GM23248 (cell line): ENCODE measurements around the gene PKD2L2. TPM values are rescaled to one million over a fixed set of nuclear protein-coding genes. Genes with fewer than 3 reads are reported as not detected.
"Not testable (repeated sequence)": the region's sequence is repeated elsewhere in the genome, so short reads cannot be mapped to it uniquely, and the experiment has no call there.

Source experiments
- DNase-seq: peaks from one replicate; pipeline ENCODE4 v3.0.0-alpha.2; 2015
- H2AFZ ChIP-seq: fragments of 200-600 bp; sonication (generic); 2 replicates; pipeline ENCODE4 v1.6.1; 2016; ENCODE audit warnings: antibody characterized with exemption
- H3F3A ChIP-seq: fragments of 200-600 bp; sonication (generic); 2 replicates; pipeline ENCODE4 v1.6.1; 2016; ENCODE audit warnings: mild to moderate bottlenecking, antibody characterized with exemption, mixed run types; ENCODE audit not compliant: insufficient read depth
- H3K27ac ChIP-seq: fragments of 200-600 bp; sonication (generic); 2 replicates; pipeline ENCODE4 v1.5.1; 2016; ENCODE audit warnings: mild to moderate bottlenecking
- H3K27me3 ChIP-seq: fragments of 200-600 bp; sonication (generic); replicated peaks from 2 replicates; pipeline ENCODE4 v1.6.1; 2016; ENCODE audit warnings: mild to moderate bottlenecking; ENCODE audit not compliant: insufficient read depth
- H3K36me3 ChIP-seq: fragments of 200-600 bp; sonication (generic); 2 replicates; pipeline ENCODE4 v1.6.1; 2016; ENCODE audit warnings: low read depth, mild to moderate bottlenecking
- H3K4me1 ChIP-seq: fragments of 200-600 bp; sonication (generic); 2 replicates; pipeline ENCODE4 v1.6.1; 2016; ENCODE audit warnings: mild to moderate bottlenecking; ENCODE audit not compliant: insufficient read depth
- H3K4me2 ChIP-seq: fragments of 200-600 bp; sonication (generic); one replicate; pipeline ENCODE4 v1.6.1; 2016; ENCODE audit warnings: mild to moderate bottlenecking; ENCODE audit not compliant: unreplicated experiment
- H3K4me3 ChIP-seq: fragments of 200-600 bp; sonication (generic); 2 replicates; pipeline ENCODE4 v1.5.1; 2016; ENCODE audit warnings: mild to moderate bottlenecking
- H3K79me2 ChIP-seq: fragments of 200-600 bp; sonication (generic); 2 replicates; pipeline ENCODE4 v1.6.1; 2016; ENCODE audit warnings: mild to moderate bottlenecking; ENCODE audit not compliant: insufficient read depth
- H3K9ac ChIP-seq: fragments of 200-600 bp; sonication (generic); 2 replicates; pipeline ENCODE4 v1.6.1; 2016; ENCODE audit warnings: mild to moderate bottlenecking
- H3K9me2 ChIP-seq: fragments of 200-600 bp; sonication (generic); 2 replicates; pipeline ENCODE4 v1.6.1; 2016; ENCODE audit warnings: mixed run types, mild to moderate bottlenecking, moderate library complexity; ENCODE audit not compliant: insufficient read depth
- H3K9me3 ChIP-seq: fragments of 200-600 bp; sonication (generic); one replicate; pipeline ENCODE4 v1.6.1; 2017; ENCODE audit warnings: low read depth
- H4K20me1 ChIP-seq: fragments of 200-600 bp; sonication (generic); 2 replicates; pipeline ENCODE4 v1.6.0; 2016; ENCODE audit not compliant: insufficient read depth
- EZH2 ChIP-seq: fragments of 200-600 bp; sonication (generic); IDR thresholded peaks from 2 replicates; pipeline ENCODE4 v1.6.1; 2018; ENCODE audit warnings: antibody characterized with exemption, mild to moderate bottlenecking; ENCODE audit not compliant: insufficient read depth, poor library complexity, severe bottlenecking
- EZH2phosphoT487 ChIP-seq: fragments of 200-600 bp; sonication (generic); IDR thresholded peaks from 2 replicates; pipeline ENCODE4 v1.6.1; 2018; ENCODE audit warnings: antibody characterized with exemption, moderate library complexity, mild to moderate bottlenecking, low read depth; ENCODE audit not compliant: insufficient read depth
- WGBS, 2 experiments: methylation state at CpG; one replicate each; pipeline ENCODE4 v1.1.6; 2015 to 2017; ENCODE audit warnings: low lambda C conversion rate in 2 of 2, low coverage in 1 of 2; ENCODE audit errors: missing lambda C conversion rate in 2 of 2; 5-methylcytosine and 5-hydroxymethylcytosine counted together
- in situ Hi-C: fragments of 300-500 bp; cut with MboI; formaldehyde crosslinking; loops from 2 replicates; pipeline ENCODE4 v1.15.0; 2020
- polyA plus RNA-seq: library from polyadenylated mRNA; unstranded; fragments of >200 nt; fragmentation: Nextera tagmentation; extraction: Ambion mirVana; gene quantifications from 2 replicates; pipeline ENCODE4 v1.2.1, GENCODE V29; 2016
- total RNA-seq: library from RNA; depleted of rRNA; stranded (reverse); fragments of >200 nt; shearing (Covaris generic); gene quantifications from 2 replicates; pipeline ENCODE4 v1.2.3, GENCODE V29; 2014

Gene PKD2L2
- total and polyA plus RNA-seq, 2 experiments from 2014 or later, result not detected

GRCh38 chr5:137935694-137936093 lies 46.4 kb downstream of the PKD2L2 start:
- TF ChIP-seq EZH2 (no peak), EZH2phosphoT487 (no peak)
- Histone ChIP-seq H3K9ac (no peak overlapping the region), H3K27ac (no peak overlapping the region), H3K36me3 (peaks cover 31% of the 10 kb centered on the region), H3K4me1 (no peaks in the 10 kb centered on the region), H3F3A (no peaks in the 10 kb centered on the region), H3K4me3 (no peak overlapping the region), H3K79me2 (no peaks in the 10 kb centered on the region), H3K27me3 (no peaks in the 10 kb centered on the region), H3K4me2 (no peak overlapping the region), H4K20me1 (no peaks in the 10 kb centered on the region), H3K9me3 (no peaks in the 10 kb centered on the region), H2AFZ (no peak overlapping the region), H3K9me2 (no peaks in the 10 kb centered on the region)
- no peak for DNase-seq
- 62 to 64% methylated on average over 3 of the region's 3 CpGs for WGBS, 2 experiments
- in situ Hi-C loops, result no loop called here

DNA sequence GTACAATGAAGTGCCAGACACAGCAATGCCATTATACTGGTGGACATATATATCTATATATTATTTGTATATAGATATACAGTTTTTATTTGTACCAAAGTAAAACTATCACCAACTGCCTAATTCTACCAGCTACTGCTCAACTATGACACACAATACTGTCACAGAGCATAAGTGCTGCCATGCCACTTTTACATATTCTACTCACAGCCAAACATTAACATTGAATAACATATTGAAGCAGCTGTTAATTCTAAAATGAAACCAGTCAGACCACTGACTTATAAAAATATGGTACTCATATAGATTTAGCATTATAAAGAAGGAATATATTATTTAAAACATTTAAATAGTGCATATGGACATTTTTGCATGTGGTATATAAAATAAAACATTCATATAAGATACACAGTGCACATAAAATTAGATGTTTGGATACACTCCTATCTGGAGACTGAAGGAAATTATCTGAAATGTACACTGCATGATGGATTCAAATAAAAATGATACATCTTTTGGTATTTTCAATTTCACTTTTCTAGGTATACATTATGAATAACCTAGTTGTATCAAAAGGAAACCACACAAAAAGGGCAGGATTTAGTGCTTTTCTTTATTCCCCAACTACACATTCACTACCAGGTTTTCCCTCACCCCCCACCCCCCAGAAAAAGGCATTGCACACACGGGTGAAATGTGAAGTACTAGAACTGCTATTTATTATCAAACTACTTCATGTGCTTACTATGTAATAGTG lies 48.9 kb downstream of the PKD2L2 start:
- Histone ChIP-seq H3K4me3 (no peak overlapping the region), H3K4me2 (no peak overlapping the region), H3K9ac (no peak overlapping the region), H3K27ac (no peak overlapping the region), H4K20me1 (no peaks in the 10 kb centered on the region), H2AFZ (no peak overlapping the region), H3K79me2 (no peaks in the 10 kb centered on the region), H3K27me3 (no peaks in the 10 kb centered on the region), H3K4me1 (no peaks in the 10 kb centered on the region), H3K9me2 (no peaks in the 10 kb centered on the region), H3K36me3 (peaks cover 53% of the 10 kb centered on the region), H3K9me3 (no peaks in the 10 kb centered on the region), H3F3A (no peaks in the 10 kb centered on the region)
- TF ChIP-seq EZH2phosphoT487 (no peak), EZH2 (no peak)
- in situ Hi-C loops, result no loop called here
- 93 to 100% methylated on average over 1 of the region's 1 CpG for WGBS, 2 experiments
- DNase-seq, result no peak

- Histone ChIP-seq H3K4me1 (no peaks in the 10 kb centered on the region), H3K9me3 (no peaks in the 10 kb centered on the region), H3K27ac (no peak overlapping the region), H3K4me3 (no peak overlapping the region), H3K9ac (no peak overlapping the region), H3K9me2 (no peaks in the 10 kb centered on the region), H4K20me1 (no peaks in the 10 kb centered on the region), H3K27me3 (no peaks in the 10 kb centered on the region), H3F3A (no peaks in the 10 kb centered on the region), H3K79me2 (no peaks in the 10 kb centered on the region), H3K36me3 (peaks cover 57% of the 10 kb centered on the region), H2AFZ (no peak overlapping the region), H3K4me2 (no peak overlapping the region)
- WGBS, 2 experiments, result 100% methylated on average over 1 of the region's 1 CpG
- TF ChIP-seq EZH2 (no peak), EZH2phosphoT487 (no peak)
- in situ Hi-C loops, result no loop called here
- DNase-seq, result no peak
Observed at GRCh38 chr5:137938751-137939143, 49.5 kb downstream of the PKD2L2 start.

DNA sequence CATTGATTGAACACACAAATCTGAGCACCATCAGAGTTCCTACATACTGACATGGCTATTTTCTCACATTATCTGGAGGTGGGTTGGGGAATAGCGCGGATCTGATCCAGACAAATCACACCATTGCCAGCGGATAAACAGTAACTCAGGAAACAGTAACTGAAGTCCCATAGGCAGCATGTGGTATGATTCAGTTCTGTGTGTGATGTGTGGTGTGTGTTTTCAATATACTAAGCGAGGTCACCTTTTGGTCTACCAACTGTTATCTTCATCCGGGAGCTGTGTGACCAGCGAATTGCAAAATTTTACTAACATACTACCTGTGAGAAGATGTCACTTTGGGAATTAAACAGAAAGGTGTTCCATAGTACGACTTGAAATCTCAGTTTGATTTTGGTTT lies 50.1 kb downstream of the PKD2L2 start:
- no peaks in the 10 kb centered on the region for H3K9me3 ChIP-seq

DNA sequence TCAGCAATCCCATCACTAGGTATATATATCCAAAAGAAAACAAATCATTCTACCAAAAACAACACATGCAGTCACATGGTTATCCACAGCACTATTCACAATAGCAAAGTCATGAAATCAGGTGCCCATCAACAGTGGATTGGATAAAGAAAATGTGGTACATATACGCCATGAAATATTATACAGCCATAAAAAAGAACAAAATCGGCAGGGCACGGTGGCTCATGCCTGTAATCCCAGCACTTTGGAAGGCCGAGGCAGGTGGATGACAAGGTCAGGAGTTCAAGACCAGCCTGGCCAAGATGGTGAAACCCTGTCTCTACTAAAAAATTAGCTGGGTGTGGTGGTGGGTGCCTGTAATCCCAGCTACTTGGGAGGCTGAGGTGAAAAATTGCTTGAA lies 55.0 kb downstream of the PKD2L2 start:
- H3K4me3 ChIP-seq, H3K4me2 ChIP-seq, H2AFZ ChIP-seq, DNase-seq, in situ Hi-C loops, H3K79me2 ChIP-seq, H3K9me3 ChIP-seq, H3K27me3 ChIP-seq, H4K20me1 ChIP-seq, H3F3A ChIP-seq, H3K9me2 ChIP-seq, H3K9ac ChIP-seq, H3K27ac ChIP-seq, H3K4me1 ChIP-seq: not testable (repeated sequence)
- peaks cover 87% of the 10 kb centered on the region for H3K36me3 ChIP-seq
- WGBS, 2 experiments, result 95 to 97% methylated on average over 4 of the region's 4 CpGs

More for the DNA sequence above, 50.1 kb downstream of the PKD2L2 start:
- no peak for TF ChIP-seq EZH2phosphoT487
- TF ChIP-seq EZH2, result no peak
- Histone ChIP-seq H3K79me2 (no peaks in the 10 kb centered on the region), H3F3A (no peaks in the 10 kb centered on the region), H3K27me3 (no peaks in the 10 kb centered on the region), H3K9me2 (no peaks in the 10 kb centered on the region), H3K9ac (no peak overlapping the region), H4K20me1 (no peaks in the 10 kb centered on the region), H3K4me2 (no peak overlapping the region), H3K4me1 (no peaks in the 10 kb centered on the region), H3K36me3 (peaks cover 62% of the 10 kb centered on the region), H3K27ac (no peak overlapping the region), H3K4me3 (no peak overlapping the region), H2AFZ (no peak overlapping the region)
- no peak for DNase-seq
- in situ Hi-C loops, result no loop called here
- 77 to 81% methylated on average over 7 of the region's 7 CpGs for WGBS, 2 experiments
